Mesodermal cell (in vitro differentiated cells): Measurements from ENCODE around the gene POLDIP2.

Experiments
- H3K27ac ChIP-seq: 2 replicates; pipeline ENCODE4 v1.7.0; 2013; ENCODE audit warnings: mild to moderate bottlenecking, low read depth, low read length, moderate library complexity; ENCODE audit not compliant: severe bottlenecking
- H3K36me3 ChIP-seq: 2 replicates; pipeline ENCODE4 v1.7.1; 2013; ENCODE audit warnings: mild to moderate bottlenecking, low read length, moderate library complexity; ENCODE audit not compliant: control insufficient read depth, insufficient read depth
- H3K4me1 ChIP-seq: one replicate; pipeline ENCODE4 v1.7.1; 2013; ENCODE audit warnings: mild to moderate bottlenecking, low read length; ENCODE audit not compliant: insufficient read depth, control insufficient read depth, poor library complexity, severe bottlenecking
- H3K4me3 ChIP-seq: 2 replicates; pipeline ENCODE4 v1.7.0; 2013; ENCODE audit warnings: low read length, control low read depth, mild to moderate bottlenecking; ENCODE audit not compliant: insufficient read depth, poor library complexity, severe bottlenecking; ENCODE audit errors: extremely low read depth
- H3K9me3 ChIP-seq: 2 replicates; pipeline ENCODE4 v1.7.1; 2013; ENCODE audit warnings: mild to moderate bottlenecking, low read length, moderate library complexity; ENCODE audit not compliant: control insufficient read depth
- WGBS, 2 experiments: methylation state at CpG; one replicate each; pipeline ENCODE4 v1.1.5; 2013; ENCODE audit warnings: missing lambda C conversion rate in 2 of 2; ENCODE audit not compliant: insufficient coverage in 2 of 2; 5-methylcytosine and 5-hydroxymethylcytosine counted together

POLDIP2 gene

GRCh38 chr17:28335201-28335958 is 21.9 kb downstream of the POLDIP2 start, which contains the start of the genes IFT20 and TNFAIP1:
TSS of gene IFT20 (minus strand) at chr17:28335472. CDS start at chr17:28331985, 3,487 bp downstream.
TSS of gene TNFAIP1 (plus strand) at chr17:28335761. CDS start at chr17:28339522, 3,761 bp downstream.
- peak within 1 kb of the TSS; percentile 90 for H3K4me3 ChIP-seq
- 0 to 1% methylated on average over 41 to 55 of the region's 62 CpGs for WGBS, 2 experiments
- H3K27ac ChIP-seq, result peak within 1 kb of the TSS; percentile 97
- H3K4me1 ChIP-seq, result peaks cover 27% of the 10 kb centered on the region
- H3K36me3 ChIP-seq, result peaks cover 43% of the 10 kb centered on the region
- no peaks in the 10 kb centered on the region for H3K9me3 ChIP-seq

GRCh38 chr17:28334666-28335200 is 22.6 kb downstream of the POLDIP2 start:
- no peaks in the 10 kb centered on the region for H3K9me3 ChIP-seq
- peak overlapping the region; percentile 90 for H3K4me3 ChIP-seq
- H3K36me3 ChIP-seq, result peaks cover 42% of the 10 kb centered on the region
- WGBS, 2 experiments, result 20% methylated on average over 16 of the region's 18 CpGs
- peak overlapping the region; percentile 96 for H3K27ac ChIP-seq
- H3K4me1 ChIP-seq, result peaks cover 27% of the 10 kb centered on the region

DNA sequence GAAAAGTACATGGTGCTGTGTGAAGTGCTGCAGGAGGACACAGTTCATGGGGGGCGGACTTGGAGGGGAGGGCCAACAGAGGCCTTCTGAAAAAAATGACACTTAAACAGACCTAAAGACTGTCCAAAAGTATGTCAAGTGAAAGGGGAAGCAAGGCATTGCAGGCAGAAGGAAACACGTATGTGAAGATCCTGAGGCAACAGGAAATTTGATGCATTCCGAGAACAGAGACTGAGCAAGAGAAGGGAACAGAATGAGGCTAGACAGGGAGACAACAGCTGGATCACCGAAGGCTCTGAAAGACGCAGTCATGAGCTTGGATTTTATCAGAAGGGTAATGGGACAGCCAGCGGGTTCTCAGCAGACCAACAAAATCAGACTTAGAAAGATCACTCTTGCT is 23.2 kb downstream of the POLDIP2 start:
- Histone ChIP-seq H3K4me3 (peak overlapping the region; percentile 90), H3K9me3 (no peaks in the 10 kb centered on the region), H3K36me3 (peaks cover 40% of the 10 kb centered on the region), H3K4me1 (peaks cover 27% of the 10 kb centered on the region), H3K27ac (peak overlapping the region; percentile 96)
- 83 to 85% methylated on average over 6 of the region's 6 CpGs for WGBS, 2 experiments

DNA sequence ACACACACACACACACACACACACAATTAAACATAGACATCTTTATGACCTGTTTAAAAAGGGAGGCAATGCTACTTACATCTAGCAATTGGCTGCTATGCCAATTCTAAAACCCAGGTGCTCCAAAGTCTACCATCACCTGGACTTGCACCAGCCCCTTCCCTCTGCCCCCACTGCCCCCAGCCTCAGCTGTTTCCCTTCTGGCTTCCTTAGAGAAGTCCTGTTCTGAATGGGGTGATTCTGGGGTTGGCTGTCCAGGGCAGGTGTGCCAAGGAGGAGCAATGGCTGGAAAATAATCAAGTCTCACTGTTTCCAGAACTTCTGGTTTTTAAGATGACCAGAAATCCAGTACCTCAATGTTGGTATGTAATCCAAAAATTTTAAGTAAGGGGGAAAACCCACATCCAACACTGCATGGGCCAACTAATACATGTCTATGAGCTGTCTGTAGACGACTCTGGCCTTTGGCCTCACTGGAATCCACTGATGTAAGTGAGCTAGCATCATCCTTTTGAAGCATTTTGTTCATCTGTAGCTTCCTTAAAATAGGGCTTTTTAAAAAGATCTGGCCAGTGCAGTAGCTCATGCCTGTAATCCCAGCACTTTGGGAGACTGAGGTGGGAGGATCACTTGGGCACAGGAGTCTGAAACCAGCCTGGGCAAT is 24.1 kb downstream of the POLDIP2 start:
- H3K9me3 ChIP-seq, result no peaks in the 10 kb centered on the region
- no peak overlapping the region for H3K27ac ChIP-seq
- no peak overlapping the region for H3K4me3 ChIP-seq
- H3K36me3 ChIP-seq, result peaks cover 41% of the 10 kb centered on the region
- 70% methylated on average over 1 of the region's 1 CpG; no CpG with 5 or more reads in 1 of the 2 experiments for WGBS, 2 experiments
- H3K4me1 ChIP-seq, result peaks cover 22% of the 10 kb centered on the region

GRCh38 chr17:28331891-28332420 is 25.4 kb downstream of the POLDIP2 start:
- Histone ChIP-seq H3K9me3 (no peaks in the 10 kb centered on the region), H3K4me3 (no peak overlapping the region), H3K36me3 (peaks cover 41% of the 10 kb centered on the region), H3K27ac (no peak overlapping the region), H3K4me1 (peaks cover 10% of the 10 kb centered on the region)
- 94 to 98% methylated on average over 5 of the region's 6 CpGs for WGBS, 2 experiments

DNA sequence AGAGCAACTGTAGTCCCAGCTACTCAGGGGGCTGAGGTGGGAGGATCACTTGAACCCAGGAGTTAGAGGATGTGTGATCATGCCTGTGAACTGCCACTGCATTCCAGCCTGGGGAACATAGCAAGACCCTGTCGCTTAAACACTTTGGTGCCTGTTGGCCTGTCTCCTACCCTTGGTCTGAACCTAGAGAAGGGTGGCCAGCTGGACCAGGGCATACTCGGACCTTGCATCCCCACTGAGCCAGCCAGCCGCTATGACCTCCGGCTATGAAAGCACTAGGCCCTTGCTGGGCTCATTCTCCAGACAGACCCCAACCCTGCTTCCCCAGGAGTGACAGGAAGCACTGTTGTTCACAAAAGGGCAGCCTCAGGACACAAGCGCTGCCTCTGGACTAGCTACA is 26.7 kb downstream of the POLDIP2 start:
- peaks cover 52% of the 10 kb centered on the region for H3K36me3 ChIP-seq
- H3K4me3 ChIP-seq, result no peak overlapping the region
- 92 to 93% methylated on average over 5 of the region's 5 CpGs for WGBS, 2 experiments
- no peak overlapping the region for H3K27ac ChIP-seq
- no peaks in the 10 kb centered on the region for H3K9me3 ChIP-seq
- H3K4me1 ChIP-seq, result peaks cover 8% of the 10 kb centered on the region

GRCh38 chr17:28328325-28328724 is 29.0 kb downstream of the POLDIP2 start:
- H3K9me3 ChIP-seq, result no peaks in the 10 kb centered on the region
- H3K4me3 ChIP-seq, result no peak overlapping the region
- H3K36me3 ChIP-seq, result peaks cover 68% of the 10 kb centered on the region
- H3K27ac ChIP-seq, result no peak overlapping the region
- 83% methylated on average over 2 of the region's 4 CpGs for WGBS, 2 experiments
- H3K4me1 ChIP-seq, result peaks cover 8% of the 10 kb centered on the region

GRCh38 chr17:28327709-28328108 is 29.6 kb downstream of the POLDIP2 start:
- peaks cover 8% of the 10 kb centered on the region for H3K4me1 ChIP-seq
- H3K4me3 ChIP-seq, result no peak overlapping the region
- 83 to 86% methylated on average over 1 to 2 of the region's 3 CpGs for WGBS, 2 experiments
- H3K9me3 ChIP-seq, result no peaks in the 10 kb centered on the region
- peaks cover 68% of the 10 kb centered on the region for H3K36me3 ChIP-seq
- H3K27ac ChIP-seq, result no peak overlapping the region

DNA sequence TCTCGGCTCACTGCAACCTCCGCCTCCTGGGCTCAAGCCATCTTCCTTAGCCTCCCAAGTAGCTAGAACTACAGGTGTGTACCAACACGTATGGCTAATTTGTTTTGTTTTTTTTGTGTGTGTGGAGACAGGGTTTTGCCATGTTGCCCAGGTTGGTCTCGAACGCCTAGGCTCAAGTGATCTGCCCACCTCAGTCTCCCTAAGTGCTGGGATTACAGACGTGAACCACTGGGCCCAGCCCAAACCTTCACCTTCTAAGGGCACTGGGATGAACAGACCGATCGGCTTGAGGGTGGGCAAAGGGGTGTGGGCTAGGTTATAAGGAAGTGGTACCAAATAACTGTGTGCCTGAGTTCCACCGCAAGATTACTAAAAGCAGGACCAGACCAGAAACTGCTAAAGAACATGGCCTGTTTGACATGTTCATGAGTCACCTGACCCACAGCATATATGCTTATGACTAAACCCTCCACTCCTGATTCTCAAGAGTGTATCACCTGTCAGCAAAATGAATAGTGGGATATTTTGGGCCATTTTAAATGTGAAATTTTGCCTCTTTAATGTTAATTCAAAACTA is 30.2 kb downstream of the POLDIP2 start:
- peaks cover 8% of the 10 kb centered on the region for H3K4me1 ChIP-seq
- no peaks in the 10 kb centered on the region for H3K9me3 ChIP-seq
- H3K27ac ChIP-seq, result no peak overlapping the region
- WGBS, 2 experiments, result 98 to 100% methylated on average over 2 to 8 of the region's 9 CpGs
- peaks cover 71% of the 10 kb centered on the region for H3K36me3 ChIP-seq
- no peak overlapping the region for H3K4me3 ChIP-seq

DNA sequence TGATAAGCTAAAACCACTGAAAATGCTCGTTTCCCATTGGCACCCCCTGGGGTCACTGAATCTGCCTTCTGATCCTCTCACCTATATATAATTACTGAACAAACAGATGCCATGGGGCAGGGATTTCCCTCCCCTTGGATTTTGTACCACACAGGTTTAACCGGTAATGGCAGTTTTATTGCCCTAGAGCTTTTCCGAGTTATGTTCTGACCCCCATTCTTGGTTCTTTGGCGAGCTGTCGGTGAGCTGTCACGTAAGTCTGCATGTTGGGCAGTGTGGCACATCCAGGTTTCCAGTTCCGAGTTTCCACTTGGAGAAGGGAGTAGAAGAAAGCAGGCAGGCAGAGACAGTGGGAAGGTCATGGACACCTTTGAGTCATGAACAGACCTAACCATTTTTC is 31.2 kb downstream of the POLDIP2 start:
- Histone ChIP-seq H3K36me3 (peaks cover 78% of the 10 kb centered on the region), H3K4me1 (peaks cover 12% of the 10 kb centered on the region), H3K27ac (no peak overlapping the region), H3K9me3 (no peaks in the 10 kb centered on the region), H3K4me3 (no peak overlapping the region)
- 95 to 100% methylated on average over 6 to 7 of the region's 7 CpGs for WGBS, 2 experiments
